ENCODE results near the gene KAZN. TPM values are rescaled to one million over a fixed set of nuclear protein-coding genes. Genes with fewer than 3 reads are reported as not detected.

KAZN gene
- total RNA-seq, 6 experiments from 2014 or later, result 13.1 to 22.3 (median 20.7) TPM

DNA sequence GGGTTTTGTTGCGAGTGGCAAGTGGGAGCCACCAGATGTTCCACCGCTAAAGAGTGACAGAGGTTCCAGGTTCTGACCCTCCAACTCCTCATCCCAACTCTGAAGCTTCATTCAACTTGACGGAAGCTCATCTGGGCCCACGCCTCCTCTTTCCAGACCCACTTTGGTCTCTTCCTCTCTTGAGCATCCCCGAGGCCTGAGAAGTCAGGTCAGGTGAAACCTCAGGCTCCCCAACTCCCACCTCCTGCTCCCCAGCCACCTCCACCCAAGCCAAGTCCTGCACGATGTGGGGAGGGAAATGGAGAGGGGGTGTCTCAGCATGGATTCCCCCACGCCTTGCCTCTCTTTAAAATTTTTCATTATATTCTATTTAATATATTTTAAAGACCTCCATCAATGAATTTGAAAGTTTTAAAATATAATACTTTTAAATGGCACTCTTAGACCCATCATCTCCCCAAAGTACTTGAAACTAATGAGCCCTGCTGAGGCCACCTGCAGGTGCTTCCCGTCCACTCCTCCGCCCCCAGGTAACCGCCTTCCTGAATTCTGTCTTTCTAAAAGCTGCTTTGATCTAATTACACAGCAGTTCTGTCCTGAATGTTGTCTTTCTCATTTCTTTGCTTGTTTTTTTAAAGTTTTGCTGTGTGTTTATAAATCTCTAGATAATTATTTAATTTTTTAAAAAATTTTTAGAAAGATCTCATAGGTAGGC is 238.1 kb downstream of the KAZN start:
- H3K4me3 Mint-ChIP-seq, result no peak overlapping the region
- DNase-seq, result no peak

DNA sequence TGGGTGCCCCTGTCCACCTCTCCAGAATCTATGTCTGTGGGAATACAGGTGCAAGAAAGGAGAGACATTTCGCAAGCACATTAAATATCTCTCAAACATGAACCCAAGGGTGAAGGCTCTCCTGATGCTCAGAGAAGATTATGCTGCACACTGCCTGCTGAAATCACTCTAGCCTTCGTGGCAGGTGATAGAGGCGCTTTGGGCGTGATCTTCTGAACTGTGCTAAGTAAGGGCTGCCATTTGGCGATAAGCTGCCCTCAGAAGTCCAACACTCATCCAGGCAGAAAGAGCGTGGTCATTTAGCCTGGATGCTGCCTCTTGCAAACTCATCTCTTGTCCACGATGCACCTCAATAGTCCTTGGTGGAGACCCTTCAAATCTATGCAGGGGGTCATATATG is 241.9 kb downstream of the KAZN start:
- H3K36me3 Mint-ChIP-seq (ENCODE audit: low read depth), result peaks cover 14% of the 10 kb centered on the region
- peaks cover 33% of the 10 kb centered on the region for H3K9me3 Mint-ChIP-seq
- H3K27ac Mint-ChIP-seq, result no peak overlapping the region
- no peaks in the 10 kb centered on the region for H3K4me1 Mint-ChIP-seq (ENCODE audit: low read depth)
- H3K27me3 Mint-ChIP-seq (ENCODE audit: insufficient read depth), result peaks cover 3% of the 10 kb centered on the region
- TF ChIP-seq, protein P1, sequence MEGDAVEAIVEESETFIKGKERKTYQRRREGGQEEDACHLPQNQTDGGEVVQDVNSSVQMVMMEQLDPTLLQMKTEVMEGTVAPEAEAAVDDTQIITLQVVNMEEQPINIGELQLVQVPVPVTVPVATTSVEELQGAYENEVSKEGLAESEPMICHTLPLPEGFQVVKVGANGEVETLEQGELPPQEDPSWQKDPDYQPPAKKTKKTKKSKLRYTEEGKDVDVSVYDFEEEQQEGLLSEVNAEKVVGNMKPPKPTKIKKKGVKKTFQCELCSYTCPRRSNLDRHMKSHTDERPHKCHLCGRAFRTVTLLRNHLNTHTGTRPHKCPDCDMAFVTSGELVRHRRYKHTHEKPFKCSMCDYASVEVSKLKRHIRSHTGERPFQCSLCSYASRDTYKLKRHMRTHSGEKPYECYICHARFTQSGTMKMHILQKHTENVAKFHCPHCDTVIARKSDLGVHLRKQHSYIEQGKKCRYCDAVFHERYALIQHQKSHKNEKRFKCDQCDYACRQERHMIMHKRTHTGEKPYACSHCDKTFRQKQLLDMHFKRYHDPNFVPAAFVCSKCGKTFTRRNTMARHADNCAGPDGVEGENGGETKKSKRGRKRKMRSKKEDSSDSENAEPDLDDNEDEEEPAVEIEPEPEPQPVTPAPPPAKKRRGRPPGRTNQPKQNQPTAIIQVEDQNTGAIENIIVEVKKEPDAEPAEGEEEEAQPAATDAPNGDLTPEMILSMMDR (IDR thresholded peaks at IDR 0.05), result no peak
- no peak overlapping the region for H3K4me3 Mint-ChIP-seq
- DNase-seq, result no peak

More for the DNA sequence above, 238.1 kb downstream of the KAZN start:
- TF ChIP-seq, protein P1 (IDR thresholded peaks at IDR 0.05), result no peak
- no peaks in the 10 kb centered on the region for H3K4me1 Mint-ChIP-seq (ENCODE audit: low read depth)
- H3K36me3 Mint-ChIP-seq (ENCODE audit: low read depth), result peaks cover 6% of the 10 kb centered on the region
- H3K9me3 Mint-ChIP-seq, result peaks cover 13% of the 10 kb centered on the region
- peaks cover 8% of the 10 kb centered on the region for H3K27me3 Mint-ChIP-seq (ENCODE audit: insufficient read depth)
- no peak overlapping the region for H3K27ac Mint-ChIP-seq

- Mint-ChIP-seq H3K4me1 (ENCODE audit: low read depth) (no peaks in the 10 kb centered on the region), H3K4me3 (no peak overlapping the region), H3K36me3 (ENCODE audit: low read depth) (peaks cover 14% of the 10 kb centered on the region), H3K9me3 (peaks cover 33% of the 10 kb centered on the region), H3K27me3 (ENCODE audit: insufficient read depth) (peaks cover 2% of the 10 kb centered on the region; the same call in 1 of the 2 replicates), H3K27ac (no peak overlapping the region)
- DNase-seq, result no peak
- TF ChIP-seq, protein P1 (IDR thresholded peaks at IDR 0.05), result no peak
Measured at GRCh38 chr1:14841456-14841855, 243.0 kb downstream of the KAZN start.

GRCh38 chr1:14841951-14842350 is 243.5 kb downstream of the KAZN start:
- peaks cover 33% of the 10 kb centered on the region for H3K9me3 Mint-ChIP-seq
- TF ChIP-seq, protein P1 (IDR thresholded peaks at IDR 0.05), result no peak
- peaks cover 2% of the 10 kb centered on the region; the same call in 1 of the 2 replicates for H3K27me3 Mint-ChIP-seq (ENCODE audit: insufficient read depth)
- H3K36me3 Mint-ChIP-seq (ENCODE audit: low read depth), result peaks cover 14% of the 10 kb centered on the region
- no peak overlapping the region for H3K27ac Mint-ChIP-seq
- no peak overlapping the region for H3K4me3 Mint-ChIP-seq
- no peak for DNase-seq
- H3K4me1 Mint-ChIP-seq (ENCODE audit: low read depth), result no peaks in the 10 kb centered on the region

GRCh38 chr1:14842361-14842760 is 243.9 kb downstream of the KAZN start:
- DNase-seq, result no peak
- Mint-ChIP-seq H3K27ac (no peak overlapping the region), H3K27me3 (ENCODE audit: insufficient read depth) (peaks cover 2% of the 10 kb centered on the region; the same call in 1 of the 2 replicates), H3K4me1 (ENCODE audit: low read depth) (no peaks in the 10 kb centered on the region), H3K9me3 (peaks cover 33% of the 10 kb centered on the region), H3K4me3 (no peak overlapping the region), H3K36me3 (ENCODE audit: low read depth) (peaks cover 14% of the 10 kb centered on the region)
- TF ChIP-seq, protein P1 (IDR thresholded peaks at IDR 0.05), result no peak

All from HFFc6 (cell line).